Neural cell (in vitro differentiated cells): ENCODE measurements around the gene OGFOD1. TPM values are rescaled to one million over a fixed set of nuclear protein-coding genes. Genes with fewer than 3 reads are reported as not detected.

Experiments used
- H2AFZ ChIP-seq: fragments of 200-600, 300-800 bp; sonication (generic), shearing (Covaris generic); 2 replicates; pipeline ENCODE4 v1.6.0; 2014; ENCODE audit warnings: low read depth, mild to moderate bottlenecking, antibody characterized with exemption, low read length, moderate library complexity
- H3F3A ChIP-seq: fragments of 200-600 bp; shearing (Covaris generic); 2 replicates; pipeline ENCODE4 v1.6.1; 2016; ENCODE audit warnings: mild to moderate bottlenecking, moderate library complexity, mixed read lengths, antibody characterized with exemption, low read length; ENCODE audit not compliant: insufficient read depth, poor library complexity, severe bottlenecking
- H3K27ac ChIP-seq: fragments of 200-600, 300-800 bp; sonication (generic), shearing (Covaris generic); 2 replicates; pipeline ENCODE4 v1.5.1; 2014; ENCODE audit warnings: mild to moderate bottlenecking, low read length, moderate library complexity
- H3K27me3 ChIP-seq: fragments of 300-800, 200-600 bp; sonication (generic), shearing (Covaris generic); 2 replicates; pipeline ENCODE4 v1.6.0; 2014; ENCODE audit warnings: mild to moderate bottlenecking, low read depth, low read length, moderate library complexity; ENCODE audit not compliant: insufficient read depth
- H3K36me3 ChIP-seq: fragments of 300-800, 200-600 bp; sonication (generic), shearing (Covaris generic); 2 replicates; pipeline ENCODE4 v1.5.1; 2014; ENCODE audit warnings: mild to moderate bottlenecking, antibody characterized with exemption, low read length, moderate library complexity; ENCODE audit not compliant: insufficient read depth
- H3K4me2 ChIP-seq: fragments of 300-800, 200-600 bp; sonication (generic), shearing (Covaris generic); 2 replicates; pipeline ENCODE4 v1.6.0; 2014; ENCODE audit warnings: mild to moderate bottlenecking, low read length
- H3K4me3 ChIP-seq: fragments of 300-800, 200-600 bp; sonication (generic), shearing (Covaris generic); 2 replicates; pipeline ENCODE4 v1.5.1; 2014; ENCODE audit warnings: mild to moderate bottlenecking, low read length, moderate library complexity
- H3K79me2 ChIP-seq: fragments of 200-600 bp; shearing (Covaris generic); replicated peaks from 2 replicates; pipeline ENCODE4 v1.6.0; 2014; ENCODE audit warnings: mild to moderate bottlenecking, low read length, moderate library complexity; ENCODE audit not compliant: insufficient read depth
- H3K9ac ChIP-seq: fragments of 300-800, 200-600 bp; sonication (generic), shearing (Covaris generic); 2 replicates; pipeline ENCODE4 v1.6.1; 2016; ENCODE audit warnings: mild to moderate bottlenecking, low read length, mixed read lengths
- H3K9me2 ChIP-seq: fragments of 200-600 bp; shearing (Covaris generic); 2 replicates; pipeline ENCODE4 v1.6.1; 2016; ENCODE audit warnings: mild to moderate bottlenecking, low read length, mixed read lengths; ENCODE audit not compliant: insufficient read depth
- H3K9me3 ChIP-seq: fragments of 200-600, 300-800 bp; sonication (generic), shearing (Covaris generic); 2 replicates; pipeline ENCODE4 v1.6.1; 2016; ENCODE audit warnings: mild to moderate bottlenecking, mixed run types, low read length, moderate library complexity, mixed read lengths
- H4K20me1 ChIP-seq: fragments of 200-600 bp; shearing (Covaris generic); 2 replicates; pipeline ENCODE4 v1.6.1; 2016; ENCODE audit warnings: mild to moderate bottlenecking, mixed run types; ENCODE audit not compliant: insufficient read depth
- EP300 ChIP-seq: fragments of 450-650 bp; conservative IDR thresholded peaks from 2 replicates; pipeline ENCODE4 v1.6.1; 2014; ENCODE audit warnings: antibody characterized with exemption, mild to moderate bottlenecking, moderate library complexity; ENCODE audit not compliant: poor library complexity, severe bottlenecking
- EZH2 ChIP-seq: fragments of 200-600, 300-800 bp; shearing (Covaris generic), sonication (generic); IDR thresholded peaks from 2 replicates; pipeline ENCODE4 v1.6.1; 2014; ENCODE audit warnings: antibody characterized with exemption, low read length, borderline replicate concordance, mild to moderate bottlenecking; ENCODE audit not compliant: insufficient read depth, poor library complexity, severe bottlenecking
- MXI1 ChIP-seq: fragments of 450-650 bp; conservative IDR thresholded peaks from 2 replicates; pipeline ENCODE4 v1.6.1; 2014; ENCODE audit warnings: antibody characterized with exemption, mild to moderate bottlenecking; ENCODE audit not compliant: poor library complexity, severe bottlenecking
- POLR2AphosphoS5 ChIP-seq: IDR thresholded peaks from 2 replicates; pipeline ENCODE4 v1.6.1; 2012
- RAD21 ChIP-seq: fragments of 450-650 bp; conservative IDR thresholded peaks from 2 replicates; pipeline ENCODE4 v1.6.1; 2014; ENCODE audit warnings: antibody characterized with exemption, mild to moderate bottlenecking, moderate library complexity
- SMC3 ChIP-seq: fragments of 450-650 bp; conservative IDR thresholded peaks from 2 replicates; pipeline ENCODE4 v1.6.1; 2014; ENCODE audit warnings: antibody characterized with exemption, mild to moderate bottlenecking, moderate library complexity; ENCODE audit not compliant: poor library complexity
- TAF1 ChIP-seq: IDR thresholded peaks from 2 replicates; pipeline ENCODE4 v1.6.1; 2012; ENCODE audit warnings: low read depth
- polyA plus RNA-seq: library from polyadenylated mRNA; depleted of rRNA; stranded (reverse); fragments of >200 nt; gene quantifications from 2 replicates; pipeline ENCODE4 v1.2.3, GENCODE V29; 2014
- TF ChIP-seq, protein P1 (sequence below): IDR thresholded peaks from 2 replicates; pipeline ENCODE4 v1.6.1; 2012; ENCODE audit warnings: borderline replicate concordance
- TF ChIP-seq, protein P2 (sequence below): fragments of 450-650 bp; IDR thresholded peaks from 2 replicates; pipeline ENCODE4 v1.5.1; 2014; ENCODE audit warnings: antibody characterized with exemption, mild to moderate bottlenecking, moderate library complexity; ENCODE audit not compliant: poor library complexity, severe bottlenecking

OGFOD1 gene
- polyA plus RNA-seq, 1 donor from 2014 or later = 35.6 TPM

DNA sequence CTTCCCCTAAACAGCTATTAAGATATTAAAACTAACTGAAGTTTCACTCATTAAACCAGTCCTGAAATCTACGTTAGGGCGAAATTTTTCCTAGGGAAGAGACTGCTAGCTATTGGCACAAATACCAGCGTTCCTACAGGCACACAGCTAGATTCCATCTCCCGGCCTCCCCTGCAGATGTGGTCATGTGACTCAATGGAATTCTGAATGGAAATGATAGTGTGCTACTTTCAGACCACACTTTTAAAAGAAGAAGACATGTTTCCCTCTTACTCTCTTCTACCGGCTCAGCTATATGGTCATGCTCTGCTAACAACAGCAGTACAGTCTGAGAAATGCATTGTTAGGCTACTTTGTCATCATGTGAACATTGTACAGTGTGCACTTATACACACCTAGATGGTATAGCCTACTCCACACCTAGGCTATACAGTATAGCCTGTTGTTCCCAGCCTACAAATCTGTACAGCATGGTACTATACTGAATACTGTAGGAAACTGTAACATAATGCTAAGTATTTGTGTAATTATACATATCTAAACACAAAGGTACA, 31.4 kb downstream of the OGFOD1 start:
- no peak overlapping the region for H2AFZ ChIP-seq
- no peaks in the 10 kb centered on the region for H3K79me2 ChIP-seq
- no peaks in the 10 kb centered on the region for H4K20me1 ChIP-seq
- H3K4me3 ChIP-seq = no peak overlapping the region
- no peaks in the 10 kb centered on the region for H3F3A ChIP-seq
- H3K9me3 ChIP-seq = no peaks in the 10 kb centered on the region
- no peak for TF ChIP-seq EZH2
- no peak for TF ChIP-seq SMC3
- no peak for TF ChIP-seq MXI1
- H3K9me2 ChIP-seq = no peaks in the 10 kb centered on the region
- no peak overlapping the region for H3K9ac ChIP-seq
- H3K36me3 ChIP-seq = peaks cover 19% of the 10 kb centered on the region
- H3K27me3 ChIP-seq = no peaks in the 10 kb centered on the region
- no peak overlapping the region for H3K27ac ChIP-seq
- no peak overlapping the region for H3K4me2 ChIP-seq

DNA sequence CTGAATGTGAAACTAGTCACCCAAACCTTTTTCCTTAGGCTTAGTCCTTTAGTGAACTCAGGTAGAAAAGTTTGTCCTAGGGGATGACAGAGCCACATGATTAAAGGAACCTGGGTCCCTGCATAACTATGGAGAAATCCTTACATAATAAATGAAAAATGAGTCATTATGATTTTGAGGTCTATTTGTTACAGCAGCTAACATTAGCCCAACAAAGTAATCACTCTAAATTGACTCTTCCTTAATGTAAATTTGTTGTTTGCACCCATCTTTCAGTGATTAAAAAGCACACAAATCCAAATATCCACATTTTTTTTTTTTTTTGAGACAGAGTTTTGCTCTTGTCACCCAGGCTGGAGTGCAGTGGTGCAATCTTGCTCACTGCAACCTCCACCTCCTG, 32.0 kb downstream of the OGFOD1 start:
- H3K9ac ChIP-seq = no peak overlapping the region
- TF ChIP-seq POLR2AphosphoS5 (no peak), TAF1 (no peak), SMC3 (no peak), RAD21 (no peak), EZH2 (no peak), EP300 (no peak), MXI1 (no peak)
- TF ChIP-seq, protein P1, sequence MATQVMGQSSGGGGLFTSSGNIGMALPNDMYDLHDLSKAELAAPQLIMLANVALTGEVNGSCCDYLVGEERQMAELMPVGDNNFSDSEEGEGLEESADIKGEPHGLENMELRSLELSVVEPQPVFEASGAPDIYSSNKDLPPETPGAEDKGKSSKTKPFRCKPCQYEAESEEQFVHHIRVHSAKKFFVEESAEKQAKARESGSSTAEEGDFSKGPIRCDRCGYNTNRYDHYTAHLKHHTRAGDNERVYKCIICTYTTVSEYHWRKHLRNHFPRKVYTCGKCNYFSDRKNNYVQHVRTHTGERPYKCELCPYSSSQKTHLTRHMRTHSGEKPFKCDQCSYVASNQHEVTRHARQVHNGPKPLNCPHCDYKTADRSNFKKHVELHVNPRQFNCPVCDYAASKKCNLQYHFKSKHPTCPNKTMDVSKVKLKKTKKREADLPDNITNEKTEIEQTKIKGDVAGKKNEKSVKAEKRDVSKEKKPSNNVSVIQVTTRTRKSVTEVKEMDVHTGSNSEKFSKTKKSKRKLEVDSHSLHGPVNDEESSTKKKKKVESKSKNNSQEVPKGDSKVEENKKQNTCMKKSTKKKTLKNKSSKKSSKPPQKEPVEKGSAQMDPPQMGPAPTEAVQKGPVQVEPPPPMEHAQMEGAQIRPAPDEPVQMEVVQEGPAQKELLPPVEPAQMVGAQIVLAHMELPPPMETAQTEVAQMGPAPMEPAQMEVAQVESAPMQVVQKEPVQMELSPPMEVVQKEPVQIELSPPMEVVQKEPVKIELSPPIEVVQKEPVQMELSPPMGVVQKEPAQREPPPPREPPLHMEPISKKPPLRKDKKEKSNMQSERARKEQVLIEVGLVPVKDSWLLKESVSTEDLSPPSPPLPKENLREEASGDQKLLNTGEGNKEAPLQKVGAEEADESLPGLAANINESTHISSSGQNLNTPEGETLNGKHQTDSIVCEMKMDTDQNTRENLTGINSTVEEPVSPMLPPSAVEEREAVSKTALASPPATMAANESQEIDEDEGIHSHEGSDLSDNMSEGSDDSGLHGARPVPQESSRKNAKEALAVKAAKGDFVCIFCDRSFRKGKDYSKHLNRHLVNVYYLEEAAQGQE = no peak
- TF ChIP-seq, protein P2, sequence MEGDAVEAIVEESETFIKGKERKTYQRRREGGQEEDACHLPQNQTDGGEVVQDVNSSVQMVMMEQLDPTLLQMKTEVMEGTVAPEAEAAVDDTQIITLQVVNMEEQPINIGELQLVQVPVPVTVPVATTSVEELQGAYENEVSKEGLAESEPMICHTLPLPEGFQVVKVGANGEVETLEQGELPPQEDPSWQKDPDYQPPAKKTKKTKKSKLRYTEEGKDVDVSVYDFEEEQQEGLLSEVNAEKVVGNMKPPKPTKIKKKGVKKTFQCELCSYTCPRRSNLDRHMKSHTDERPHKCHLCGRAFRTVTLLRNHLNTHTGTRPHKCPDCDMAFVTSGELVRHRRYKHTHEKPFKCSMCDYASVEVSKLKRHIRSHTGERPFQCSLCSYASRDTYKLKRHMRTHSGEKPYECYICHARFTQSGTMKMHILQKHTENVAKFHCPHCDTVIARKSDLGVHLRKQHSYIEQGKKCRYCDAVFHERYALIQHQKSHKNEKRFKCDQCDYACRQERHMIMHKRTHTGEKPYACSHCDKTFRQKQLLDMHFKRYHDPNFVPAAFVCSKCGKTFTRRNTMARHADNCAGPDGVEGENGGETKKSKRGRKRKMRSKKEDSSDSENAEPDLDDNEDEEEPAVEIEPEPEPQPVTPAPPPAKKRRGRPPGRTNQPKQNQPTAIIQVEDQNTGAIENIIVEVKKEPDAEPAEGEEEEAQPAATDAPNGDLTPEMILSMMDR = no peak
- H3K79me2 ChIP-seq = no peaks in the 10 kb centered on the region
- no peaks in the 10 kb centered on the region for H3K27me3 ChIP-seq
- no peaks in the 10 kb centered on the region for H3K9me3 ChIP-seq
- no peak overlapping the region for H3K4me2 ChIP-seq
- no peak overlapping the region for H2AFZ ChIP-seq
- H3K36me3 ChIP-seq = peaks cover 21% of the 10 kb centered on the region
- H3K4me3 ChIP-seq = no peak overlapping the region
- no peaks in the 10 kb centered on the region for H3F3A ChIP-seq
- H4K20me1 ChIP-seq = no peaks in the 10 kb centered on the region
- H3K9me2 ChIP-seq = no peaks in the 10 kb centered on the region
- no peak overlapping the region for H3K27ac ChIP-seq
